Adrenal gland (tissue), 5 donors: Measurements from ENCODE around the gene SPOCK1.

Experiments used
- POLR2A ChIP-seq, 2 donors: fragments of 450-650 bp; IDR thresholded peaks; one replicate each; pipeline ENCODE4 v1.6.1; 2017; ENCODE audit warnings: antibody characterized with exemption in 2 of 2, mild to moderate bottlenecking in 2 of 2, moderate library complexity in 1 of 2
- TF ChIP-seq, protein P1 (sequence below), 6 experiments: fragments of 450-650 bp in 4 of 6; fragments of 200-600 bp in 2 of 6; sonication (generic) in 1 of 6; IDR thresholded peaks; 1 replicate in 5 of 6; 2 replicates in 1 of 6; pipeline versions ENCODE4 v1.5.1 to v1.8.0; 2016 to 2021; ENCODE audit warnings: antibody characterized with exemption in 6 of 6, mild to moderate bottlenecking in 2 of 6, moderate library complexity in 1 of 6
- donor health status: DM: no; HTN: no; CAD: no.

DNA sequence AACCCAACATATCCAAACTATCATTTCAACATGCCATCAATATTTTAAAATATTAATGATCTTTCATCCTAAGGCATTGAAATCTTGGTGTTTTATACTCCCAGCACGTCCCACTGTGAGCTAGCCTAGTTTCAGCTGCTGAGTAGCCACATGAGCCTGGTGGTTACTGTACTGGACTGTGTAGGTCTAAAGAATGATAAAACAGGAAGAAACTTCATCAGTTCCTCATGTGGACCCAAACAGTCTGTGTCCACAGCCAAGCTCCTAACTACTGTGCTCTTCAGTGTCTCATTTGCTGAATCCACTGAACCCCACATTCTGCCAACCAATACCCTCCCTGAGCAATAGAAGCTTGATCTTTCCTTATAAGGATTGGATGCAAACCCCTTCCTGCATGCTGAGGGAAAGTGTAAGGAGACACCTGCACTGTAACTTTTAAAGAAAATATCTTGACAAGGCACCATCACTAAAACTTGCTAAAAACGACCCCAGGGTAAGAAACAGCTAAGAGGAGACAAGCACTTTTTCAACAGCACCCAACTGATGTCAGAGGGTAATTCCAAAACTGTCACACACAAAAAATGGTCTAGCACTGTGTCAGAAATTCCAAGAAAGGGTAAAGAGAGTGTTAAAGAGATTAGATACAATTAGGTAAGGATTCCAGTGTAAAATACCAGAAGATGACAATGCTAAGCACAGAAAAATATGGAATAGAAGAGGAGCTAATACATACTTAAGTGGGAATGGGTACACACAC, 126.9 kb downstream of the SPOCK1 start:
- TF ChIP-seq, protein P1, sequence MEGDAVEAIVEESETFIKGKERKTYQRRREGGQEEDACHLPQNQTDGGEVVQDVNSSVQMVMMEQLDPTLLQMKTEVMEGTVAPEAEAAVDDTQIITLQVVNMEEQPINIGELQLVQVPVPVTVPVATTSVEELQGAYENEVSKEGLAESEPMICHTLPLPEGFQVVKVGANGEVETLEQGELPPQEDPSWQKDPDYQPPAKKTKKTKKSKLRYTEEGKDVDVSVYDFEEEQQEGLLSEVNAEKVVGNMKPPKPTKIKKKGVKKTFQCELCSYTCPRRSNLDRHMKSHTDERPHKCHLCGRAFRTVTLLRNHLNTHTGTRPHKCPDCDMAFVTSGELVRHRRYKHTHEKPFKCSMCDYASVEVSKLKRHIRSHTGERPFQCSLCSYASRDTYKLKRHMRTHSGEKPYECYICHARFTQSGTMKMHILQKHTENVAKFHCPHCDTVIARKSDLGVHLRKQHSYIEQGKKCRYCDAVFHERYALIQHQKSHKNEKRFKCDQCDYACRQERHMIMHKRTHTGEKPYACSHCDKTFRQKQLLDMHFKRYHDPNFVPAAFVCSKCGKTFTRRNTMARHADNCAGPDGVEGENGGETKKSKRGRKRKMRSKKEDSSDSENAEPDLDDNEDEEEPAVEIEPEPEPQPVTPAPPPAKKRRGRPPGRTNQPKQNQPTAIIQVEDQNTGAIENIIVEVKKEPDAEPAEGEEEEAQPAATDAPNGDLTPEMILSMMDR (IDR thresholded peaks at IDR 0.05): no peak
- TF ChIP-seq POLR2A (IDR thresholded peaks at IDR 0.05): no peak
